ENCODE measurements around the gene FGGY.
A peak's percentile ranks its signal among the peaks of the same experiment; 100 is the strongest.

Gene FGGY

DNA sequence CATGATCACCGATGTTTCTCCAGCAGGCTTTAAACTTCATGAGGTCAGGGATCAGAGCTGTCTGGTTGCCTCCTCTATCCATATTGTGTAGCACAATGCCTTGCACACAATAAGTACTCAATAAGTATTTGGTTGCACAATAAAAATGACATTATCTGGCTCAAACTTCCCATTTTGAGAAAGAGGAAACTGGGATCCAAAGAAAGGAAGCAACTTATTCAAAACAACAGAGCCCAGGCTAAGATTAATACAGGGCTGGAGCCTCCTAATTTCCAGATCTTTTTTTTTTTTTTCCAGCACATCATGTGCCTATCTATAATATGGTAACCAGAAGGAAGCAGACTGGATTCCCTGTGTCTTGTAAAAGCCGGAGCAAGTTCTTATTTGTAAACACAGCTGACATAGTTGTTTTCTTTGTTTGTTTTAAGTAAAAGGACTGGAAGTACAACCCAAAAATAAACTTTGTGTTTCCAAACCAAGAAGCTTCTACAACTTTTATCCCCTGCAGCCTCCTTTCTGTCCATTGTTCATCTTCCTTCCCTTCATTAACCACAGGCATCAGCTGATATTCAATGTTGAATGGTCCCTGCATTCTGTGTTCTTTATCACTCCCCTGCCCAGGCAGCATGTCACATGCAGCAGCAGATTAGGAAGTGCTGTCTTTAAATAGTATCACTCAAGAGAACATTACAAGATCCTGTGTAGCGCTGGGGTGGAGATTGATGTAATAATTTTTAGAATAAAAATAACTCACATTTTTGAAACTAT, 446.6 kb downstream of the FGGY start:
- peak overlapping the region in 10 of 11 experiments; percentile 2 to 76 (median 69); a peak in 14 of 22 replicates for H3K9ac ChIP-seq
- TF ChIP-seq Cebpa-rat (IDR thresholded peaks at IDR 0.05), result peak in 8 of 11 experiments; percentile 34 to 88 (median 82); a peak in 12 of 22 replicates

GRCh38 chr1:59747420-59748024, 450.6 kb downstream of the FGGY start:
- Histone ChIP-seq H3K36me3 (no peaks in the 10 kb centered on the region), H3K27me3 (no peaks in the 10 kb centered on the region), H3K9ac (no peak overlapping the region), H3K4me3 (no peak overlapping the region), H3K9me3 (replicated peaks in 1 of 11) (no peaks in the 10 kb centered on the region), H4K20me1 (no peaks in the 10 kb centered on the region), H3K4me1 (peaks cover 12 to 100% (median 31%) of the 10 kb centered on the region in 10 experiments), H3K4me2 (peak overlapping the region in 2 of 11 experiments; percentile 80 to 81; a peak in 4 of 22 replicates), H3K27ac (peak overlapping the region in 1 of 11 experiments; percentile 18; a peak in 1 of 22 replicates)
- TF ChIP-seq Cebpa-rat (IDR thresholded peaks at IDR 0.05), result no peak

More for the DNA sequence above, 446.6 kb downstream of the FGGY start:
- Histone ChIP-seq H3K4me3 (peak overlapping the region in 2 of 10 experiments; percentile 5 to 10; a peak in 2 of 20 replicates), H3K36me3 (no peaks in the 10 kb centered on the region), H3K4me2 (peak overlapping the region; percentile 19 to 84 (median 67)), H3K9me3 (replicated peaks in 1 of 11) (no peaks in the 10 kb centered on the region), H3K27me3 (no peaks in the 10 kb centered on the region), H3K27ac (peak overlapping the region in 10 of 11 experiments; percentile 15 to 90 (median 83); a peak in 19 of 22 replicates), H4K20me1 (no peaks in the 10 kb centered on the region), H3K4me1 (peaks cover 12 to 85% (median 29%) of the 10 kb centered on the region in 10 experiments)

GRCh38 chr1:59748123-59748522, 451.2 kb downstream of the FGGY start:
- H3K9me3 ChIP-seq (replicated peaks in 1 of 11), result no peaks in the 10 kb centered on the region
- no peak overlapping the region for H3K4me3 ChIP-seq
- H3K27ac ChIP-seq, result peak overlapping the region in 1 of 11 experiments; percentile 18; a peak in 1 of 22 replicates
- TF ChIP-seq Cebpa-rat (IDR thresholded peaks at IDR 0.05), result no peak
- H3K27me3 ChIP-seq, result no peaks in the 10 kb centered on the region
- no peaks in the 10 kb centered on the region for H4K20me1 ChIP-seq
- peaks cover 11 to 100% (median 26%) of the 10 kb centered on the region in 10 experiments for H3K4me1 ChIP-seq
- peak overlapping the region in 2 of 11 experiments; percentile 80 to 81; a peak in 4 of 22 replicates for H3K4me2 ChIP-seq
- no peak overlapping the region for H3K9ac ChIP-seq
- H3K36me3 ChIP-seq, result no peaks in the 10 kb centered on the region

DNA sequence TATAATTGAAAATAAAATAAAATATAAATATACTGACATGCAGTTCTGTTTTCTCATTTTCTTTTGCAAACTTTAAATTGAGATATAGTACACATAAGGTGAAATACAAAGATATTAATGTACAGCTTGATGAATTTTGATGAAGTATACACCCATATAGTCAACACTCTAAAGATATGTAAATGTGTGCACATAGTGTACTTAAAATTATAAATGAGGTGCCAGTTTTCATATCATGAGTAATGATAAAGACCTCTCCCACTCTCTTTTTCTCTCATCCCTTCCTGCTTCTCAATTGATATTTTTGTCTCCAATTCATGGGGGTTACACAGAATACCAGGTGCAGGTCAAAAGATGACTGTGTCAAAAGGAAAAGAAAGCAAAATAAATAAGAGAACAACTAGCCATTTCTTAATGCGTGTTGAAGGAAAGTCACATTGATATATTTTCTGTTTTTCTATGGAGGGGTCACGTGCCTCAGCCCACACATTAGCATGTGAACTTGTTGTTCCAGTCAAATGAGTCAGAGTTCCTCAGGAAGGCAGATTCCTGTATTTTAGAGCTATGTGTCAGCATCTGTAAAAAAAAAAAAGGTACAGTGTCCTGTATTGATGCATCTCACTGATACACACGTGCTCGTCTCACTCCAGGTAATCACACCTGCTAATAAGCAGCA, 453.6 kb downstream of the FGGY start:
- H3K9ac ChIP-seq, result no peak overlapping the region; a peak in 1 of 22 replicates
- H3K4me1 ChIP-seq, result peaks cover 0 to 92% (median 8%) of the 10 kb centered on the region in 10 experiments; a peak in 12 of 20 replicates
- no peak overlapping the region for H3K4me3 ChIP-seq
- no peaks in the 10 kb centered on the region for H4K20me1 ChIP-seq
- no peaks in the 10 kb centered on the region for H3K27me3 ChIP-seq
- H3K36me3 ChIP-seq, result no peaks in the 10 kb centered on the region
- no peaks in the 10 kb centered on the region for H3K9me3 ChIP-seq (replicated peaks in 1 of 11)
- no peak for TF ChIP-seq Cebpa-rat (IDR thresholded peaks at IDR 0.05)
- peak overlapping the region in 4 of 11 experiments; percentile 32 to 65 (median 48); a peak in 7 of 22 replicates for H3K27ac ChIP-seq
- peak overlapping the region in 6 of 11 experiments; percentile 1 to 86 (median 59); a peak in 11 of 22 replicates for H3K4me2 ChIP-seq

- Histone ChIP-seq H3K27me3 (no peaks in the 10 kb centered on the region), H3K27ac (peak overlapping the region in 4 of 11 experiments; percentile 32 to 65 (median 48); a peak in 6 of 22 replicates), H4K20me1 (no peaks in the 10 kb centered on the region), H3K9ac (no peak overlapping the region; a peak in 1 of 22 replicates), H3K9me3 (replicated peaks in 1 of 11) (no peaks in the 10 kb centered on the region), H3K4me3 (no peak overlapping the region), H3K4me2 (peak overlapping the region in 6 of 11 experiments; percentile 1 to 86 (median 59); a peak in 11 of 22 replicates), H3K36me3 (no peaks in the 10 kb centered on the region), H3K4me1 (peaks cover 0 to 92% (median 8%) of the 10 kb centered on the region in 10 experiments; a peak in 12 of 20 replicates)
- TF ChIP-seq Cebpa-rat (IDR thresholded peaks at IDR 0.05), result no peak
Measured at GRCh38 chr1:59751004-59751395, 454.1 kb downstream of the FGGY start.

GRCh38 chr1:59751801-59752200, 454.9 kb downstream of the FGGY start:
- peaks cover 0 to 91% (median 8%) of the 10 kb centered on the region in 10 experiments; a peak in 12 of 20 replicates for H3K4me1 ChIP-seq
- H3K27ac ChIP-seq, result peak overlapping the region in 1 of 11 experiments; percentile 57; a peak in 3 of 22 replicates
- no peak for TF ChIP-seq Cebpa-rat (IDR thresholded peaks at IDR 0.05)
- H3K4me3 ChIP-seq, result no peak overlapping the region
- no peaks in the 10 kb centered on the region for H3K27me3 ChIP-seq
- H3K9me3 ChIP-seq (replicated peaks in 1 of 11), result no peaks in the 10 kb centered on the region
- no peaks in the 10 kb centered on the region for H4K20me1 ChIP-seq
- no peak overlapping the region for H3K9ac ChIP-seq
- peak overlapping the region in 3 of 11 experiments; percentile 37 to 86 (median 81); a peak in 6 of 22 replicates for H3K4me2 ChIP-seq
- H3K36me3 ChIP-seq, result no peaks in the 10 kb centered on the region

DNA sequence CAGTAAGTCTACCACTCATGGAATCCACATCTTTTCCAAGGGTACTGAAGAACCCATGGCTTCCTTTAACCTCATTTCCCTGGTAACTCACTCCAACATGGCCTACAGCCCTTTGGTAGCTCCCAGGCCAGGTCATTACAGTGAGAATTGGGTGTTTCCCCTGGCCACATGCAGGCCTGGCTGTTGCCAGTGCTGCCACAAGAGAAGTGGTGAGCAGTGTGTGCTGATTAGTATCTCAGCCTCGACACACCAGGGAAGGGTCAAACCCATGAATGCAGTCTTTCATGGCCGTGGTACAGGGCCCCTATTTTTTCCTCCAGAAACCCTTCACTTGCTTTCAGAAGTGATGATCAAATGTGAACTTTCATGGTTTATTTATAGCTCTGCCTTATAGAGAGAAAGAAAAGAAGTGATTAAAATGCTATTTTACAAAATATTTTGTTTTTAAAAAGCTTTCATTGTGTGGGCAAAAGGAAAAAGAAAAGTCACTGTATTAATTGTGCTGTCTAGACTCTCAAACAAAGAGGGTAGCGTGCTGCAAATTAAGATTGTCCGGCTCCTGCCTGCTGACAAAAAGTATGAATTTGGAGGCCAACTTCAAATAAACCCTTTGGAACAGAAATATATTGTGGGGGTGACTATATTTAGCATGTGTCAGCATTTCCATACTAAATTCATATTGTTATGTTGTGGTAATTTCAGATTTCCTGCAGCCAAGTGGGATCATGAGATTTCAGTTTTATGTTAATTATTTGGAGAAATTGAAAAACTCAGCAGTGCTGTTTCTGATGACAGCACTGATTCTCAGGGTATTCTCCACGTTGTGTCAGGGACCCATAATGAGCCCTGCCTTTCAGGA, 455.9 kb downstream of the FGGY start:
- Histone ChIP-seq H3K9me3 (replicated peaks in 1 of 11) (no peaks in the 10 kb centered on the region), H3K36me3 (no peaks in the 10 kb centered on the region), H4K20me1 (no peaks in the 10 kb centered on the region), H3K4me1 (peaks cover 0 to 90% (median 8%) of the 10 kb centered on the region in 10 experiments; a peak in 12 of 20 replicates), H3K27ac (peak overlapping the region in 4 of 11 experiments; percentile 4 to 57 (median 50); a peak in 6 of 22 replicates), H3K4me2 (peak overlapping the region in 3 of 11 experiments; percentile 37 to 86 (median 81); a peak in 6 of 22 replicates), H3K4me3 (no peak overlapping the region), H3K27me3 (no peaks in the 10 kb centered on the region), H3K9ac (peak overlapping the region in 1 of 11 experiments; percentile 18; a peak in 1 of 22 replicates)
- TF ChIP-seq Cebpa-rat (IDR thresholded peaks at IDR 0.05), result no peak

All from BLaER1 treated with 17β-estradiol and CSF1 and Interleukin-3, amounts not matched to agents 10 nM and 100 nM (cell line).